ENCODE results near the gene MTHFD2.
"Not testable (repeated sequence)": the region's sequence is repeated elsewhere in the genome, so short reads cannot be mapped to it uniquely, and the experiment has no call there.

MTHFD2 gene

DNA sequence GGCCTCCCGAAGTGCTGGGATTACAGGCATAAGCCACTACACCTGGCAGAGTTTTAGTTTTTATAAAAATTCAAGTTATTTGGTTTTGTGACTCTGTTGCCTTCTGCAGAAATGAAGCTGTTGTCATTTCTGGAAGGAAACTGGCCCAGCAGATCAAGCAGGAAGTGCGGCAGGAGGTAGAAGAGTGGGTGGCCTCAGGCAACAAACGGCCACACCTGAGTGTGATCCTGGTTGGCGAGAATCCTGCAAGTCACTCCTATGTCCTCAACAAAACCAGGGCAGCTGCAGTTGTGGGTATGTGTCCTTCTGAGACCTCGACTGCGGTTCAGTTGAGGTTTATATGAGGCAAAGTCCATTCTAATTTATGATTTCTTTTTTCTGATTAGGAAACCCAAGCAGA lies 7.2 kb downstream of the MTHFD2 start:
- Mint-ChIP-seq H3K9me3 (no peaks in the 10 kb centered on the region), H3K36me3 (ENCODE audit: low read depth) (peaks cover 12% of the 10 kb centered on the region), H3K4me3 (no peak overlapping the region)

GRCh38 chr2:74206180-74206688 lies 7.8 kb downstream of the MTHFD2 start:
- peaks cover 15% of the 10 kb centered on the region for H3K36me3 Mint-ChIP-seq (ENCODE audit: low read depth)
- H3K4me1 Mint-ChIP-seq: peaks cover 8% of the 10 kb centered on the region
- H3K27ac Mint-ChIP-seq: no peak overlapping the region
- no peaks in the 10 kb centered on the region for H3K9me3 Mint-ChIP-seq
- TF ChIP-seq, protein P1, sequence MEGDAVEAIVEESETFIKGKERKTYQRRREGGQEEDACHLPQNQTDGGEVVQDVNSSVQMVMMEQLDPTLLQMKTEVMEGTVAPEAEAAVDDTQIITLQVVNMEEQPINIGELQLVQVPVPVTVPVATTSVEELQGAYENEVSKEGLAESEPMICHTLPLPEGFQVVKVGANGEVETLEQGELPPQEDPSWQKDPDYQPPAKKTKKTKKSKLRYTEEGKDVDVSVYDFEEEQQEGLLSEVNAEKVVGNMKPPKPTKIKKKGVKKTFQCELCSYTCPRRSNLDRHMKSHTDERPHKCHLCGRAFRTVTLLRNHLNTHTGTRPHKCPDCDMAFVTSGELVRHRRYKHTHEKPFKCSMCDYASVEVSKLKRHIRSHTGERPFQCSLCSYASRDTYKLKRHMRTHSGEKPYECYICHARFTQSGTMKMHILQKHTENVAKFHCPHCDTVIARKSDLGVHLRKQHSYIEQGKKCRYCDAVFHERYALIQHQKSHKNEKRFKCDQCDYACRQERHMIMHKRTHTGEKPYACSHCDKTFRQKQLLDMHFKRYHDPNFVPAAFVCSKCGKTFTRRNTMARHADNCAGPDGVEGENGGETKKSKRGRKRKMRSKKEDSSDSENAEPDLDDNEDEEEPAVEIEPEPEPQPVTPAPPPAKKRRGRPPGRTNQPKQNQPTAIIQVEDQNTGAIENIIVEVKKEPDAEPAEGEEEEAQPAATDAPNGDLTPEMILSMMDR (IDR thresholded peaks at IDR 0.05; ENCODE audit: unreplicated experiment in 3 of 3): no peak
- H3K27me3 Mint-ChIP-seq (ENCODE audit: low read depth): no peaks in the 10 kb centered on the region
- H3K4me3 Mint-ChIP-seq: no peak overlapping the region

More for the DNA sequence above, 7.2 kb downstream of the MTHFD2 start:
- H3K27ac Mint-ChIP-seq: no peak overlapping the region
- TF ChIP-seq, protein P1 (IDR thresholded peaks at IDR 0.05; ENCODE audit: unreplicated experiment in 3 of 3): no peak
- peaks cover 13% of the 10 kb centered on the region for H3K4me1 Mint-ChIP-seq
- no peaks in the 10 kb centered on the region for H3K27me3 Mint-ChIP-seq (ENCODE audit: low read depth)

GRCh38 chr2:74212702-74213410 lies 14.4 kb downstream of the MTHFD2 start:
- Mint-ChIP-seq H3K4me1 (no peaks in the 10 kb centered on the region), H3K27me3 (ENCODE audit: low read depth) (no peaks in the 10 kb centered on the region), H3K36me3 (ENCODE audit: low read depth) (peaks cover 25% of the 10 kb centered on the region), H3K9me3 (no peaks in the 10 kb centered on the region), H3K4me3 (no peak overlapping the region), H3K27ac (no peak overlapping the region)
- TF ChIP-seq, protein P1 (IDR thresholded peaks at IDR 0.05; ENCODE audit: unreplicated experiment in 3 of 3): no peak

DNA sequence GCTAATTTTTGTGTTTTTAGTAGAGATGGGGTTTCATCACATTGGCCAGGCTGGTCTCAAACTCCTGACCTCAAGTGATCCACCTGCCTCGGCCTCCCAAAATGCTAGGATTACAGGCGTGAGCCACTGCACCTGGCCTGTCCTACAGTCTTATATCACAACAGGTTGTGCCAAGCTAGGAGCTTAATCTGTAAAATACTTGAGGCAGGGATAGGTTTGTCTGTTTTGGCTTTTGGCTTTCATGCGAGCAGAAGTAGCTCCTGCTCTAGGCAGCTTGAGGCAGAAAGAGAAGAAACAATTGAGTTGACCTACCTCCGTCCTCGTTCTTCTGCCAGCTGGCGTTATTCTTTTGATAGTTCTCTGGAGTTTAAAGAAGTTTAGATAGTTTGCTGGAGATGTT lies 17.4 kb downstream of the MTHFD2 start:
- not testable (repeated sequence) for H3K27me3 Mint-ChIP-seq (ENCODE audit: low read depth); H3K9me3 Mint-ChIP-seq; H3K4me1 Mint-ChIP-seq; H3K4me3 Mint-ChIP-seq; H3K27ac Mint-ChIP-seq
- H3K36me3 Mint-ChIP-seq (ENCODE audit: low read depth): peaks cover 17% of the 10 kb centered on the region

GRCh38 chr2:74216642-74217041 lies 18.2 kb downstream of the MTHFD2 start:
- Mint-ChIP-seq H3K4me3 (no peak overlapping the region), H3K4me1 (no peaks in the 10 kb centered on the region), H3K27me3 (ENCODE audit: low read depth) (no peaks in the 10 kb centered on the region), H3K9me3 (no peaks in the 10 kb centered on the region), H3K36me3 (ENCODE audit: low read depth) (peaks cover 17% of the 10 kb centered on the region), H3K27ac (no peak overlapping the region)
- TF ChIP-seq, protein P1 (IDR thresholded peaks at IDR 0.05; ENCODE audit: unreplicated experiment in 3 of 3): no peak

- H3K4me3 Mint-ChIP-seq: no peak overlapping the region
- peaks cover 13% of the 10 kb centered on the region for H3K36me3 Mint-ChIP-seq (ENCODE audit: low read depth)
- H3K27ac Mint-ChIP-seq: no peak overlapping the region
- TF ChIP-seq, protein P1 (IDR thresholded peaks at IDR 0.05; ENCODE audit: unreplicated experiment in 3 of 3): no peak
- no peaks in the 10 kb centered on the region for H3K9me3 Mint-ChIP-seq
- H3K4me1 Mint-ChIP-seq: no peaks in the 10 kb centered on the region
- H3K27me3 Mint-ChIP-seq (ENCODE audit: low read depth): no peaks in the 10 kb centered on the region
Observed at GRCh38 chr2:74219846-74220486, 21.6 kb downstream of the MTHFD2 start.

All from nephron (organoid).